OCI-M2 (cell line): ENCODE data around the gene ADAMTSL2.

ENCODE experiments used
- DNase-seq: peaks from one replicate; lab custom pipeline; 2025; ENCODE audit not compliant: unreplicated experiment; lab: John Stamatoyannopoulos, UW

ADAMTSL2 gene

DNA sequence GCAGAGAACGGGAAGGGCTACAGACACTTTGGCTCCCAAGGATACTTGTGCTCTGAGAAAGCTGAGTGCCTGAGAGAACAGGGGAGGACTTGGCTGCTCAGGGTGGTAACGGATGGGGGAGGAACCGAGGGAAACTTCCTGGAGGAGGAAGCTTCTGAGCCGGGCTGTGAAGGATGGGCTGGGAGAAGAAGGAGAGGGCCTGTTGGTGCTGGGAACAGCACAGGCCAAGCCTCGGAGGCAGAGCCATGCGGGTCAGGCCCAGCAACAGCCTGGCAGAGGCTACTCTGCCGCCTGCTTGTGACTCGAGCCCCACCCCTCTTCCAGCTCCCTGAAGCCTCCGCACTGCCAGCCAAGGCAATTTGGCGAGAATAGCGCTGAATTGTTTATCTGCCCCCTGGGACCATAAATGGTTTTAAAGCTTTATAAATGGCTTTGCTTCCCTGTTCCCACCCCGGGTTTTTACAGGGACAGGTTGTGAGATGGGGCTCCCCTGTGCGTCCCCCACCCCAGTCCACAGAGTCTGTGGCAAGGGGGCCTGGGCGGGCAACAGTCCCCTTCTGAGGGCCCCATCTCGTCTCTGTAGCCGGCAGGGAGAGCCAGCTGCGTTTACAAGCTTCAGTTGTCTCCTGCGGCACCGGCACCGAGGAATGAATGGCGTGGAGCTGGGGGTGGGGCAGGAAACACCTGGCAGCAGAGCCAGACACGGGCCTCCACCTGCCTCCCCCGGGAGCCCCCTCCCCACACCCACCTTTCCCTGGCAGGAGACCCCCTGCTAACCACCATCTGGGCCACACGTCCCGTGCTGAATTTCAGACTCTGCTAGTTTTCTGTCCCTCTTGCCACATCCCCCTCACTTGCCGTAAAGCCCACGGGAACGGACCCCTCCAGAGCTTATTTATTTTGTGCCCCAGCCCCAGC, 50.3 kb downstream of the ADAMTSL2 start:
- DNase-seq: no peak

DNA sequence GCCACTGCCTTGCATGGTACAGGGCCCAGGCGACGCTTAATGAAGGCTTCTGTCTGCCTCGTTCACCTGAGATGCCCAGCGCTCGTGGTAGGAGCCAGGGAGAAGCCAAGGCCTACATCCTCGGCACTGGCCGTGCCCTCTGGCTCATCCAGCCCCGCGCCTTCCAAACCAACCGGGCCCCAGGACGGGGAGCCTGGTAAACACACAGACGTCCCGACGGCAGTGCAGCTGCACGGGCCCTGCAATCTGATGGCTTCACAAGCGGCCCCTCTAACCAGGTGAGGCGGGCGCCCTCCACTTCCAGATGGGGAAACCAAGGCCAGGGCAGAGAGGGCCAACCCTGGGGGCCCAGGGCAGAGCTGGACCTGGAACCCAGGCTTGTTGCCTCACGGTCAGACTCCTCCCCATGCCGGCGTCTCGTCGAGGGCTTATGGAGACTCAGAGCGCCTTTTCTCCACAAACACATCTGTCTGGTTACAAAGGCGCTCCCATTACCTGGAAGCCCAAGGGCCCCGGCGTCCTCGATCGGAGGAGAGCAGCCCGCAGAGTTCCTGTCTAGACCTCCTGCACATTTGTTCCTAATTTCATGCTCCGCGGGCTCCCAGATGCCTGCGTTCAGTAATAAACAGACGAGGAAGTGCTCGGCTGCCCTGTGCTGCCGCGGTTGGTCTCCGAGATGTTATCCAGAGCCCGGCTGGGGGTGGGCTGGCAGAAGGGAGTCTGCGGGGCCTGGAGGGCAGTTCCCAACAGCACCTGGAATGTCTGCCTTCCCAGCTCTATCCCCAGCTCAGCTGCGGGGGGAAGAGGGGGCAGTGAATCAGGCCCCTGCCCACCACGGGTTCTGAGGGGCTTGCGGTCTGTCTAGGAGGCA, 51.2 kb downstream of the ADAMTSL2 start:
- DNase-seq: no peak

DNA sequence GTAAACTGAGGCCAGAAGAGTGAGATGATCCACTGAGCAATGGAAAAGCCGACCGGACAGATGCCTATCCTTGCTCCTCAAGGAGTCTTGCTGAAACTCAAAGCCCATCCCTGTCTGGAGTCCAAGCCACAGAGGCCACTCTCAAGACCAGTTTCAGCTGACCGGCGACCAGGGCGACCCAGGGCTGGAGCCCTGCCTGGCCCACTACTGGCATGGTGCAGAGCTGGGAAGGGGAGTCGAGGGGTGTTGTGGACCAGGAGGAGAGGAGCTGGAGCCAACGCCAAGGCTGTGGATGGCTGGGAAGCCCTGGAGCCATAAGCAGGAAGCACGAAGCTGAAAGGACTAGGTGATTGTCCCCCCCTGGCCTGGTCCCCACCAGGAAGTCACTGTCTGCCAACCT, 52.5 kb downstream of the ADAMTSL2 start:
- no peak for DNase-seq

DNA sequence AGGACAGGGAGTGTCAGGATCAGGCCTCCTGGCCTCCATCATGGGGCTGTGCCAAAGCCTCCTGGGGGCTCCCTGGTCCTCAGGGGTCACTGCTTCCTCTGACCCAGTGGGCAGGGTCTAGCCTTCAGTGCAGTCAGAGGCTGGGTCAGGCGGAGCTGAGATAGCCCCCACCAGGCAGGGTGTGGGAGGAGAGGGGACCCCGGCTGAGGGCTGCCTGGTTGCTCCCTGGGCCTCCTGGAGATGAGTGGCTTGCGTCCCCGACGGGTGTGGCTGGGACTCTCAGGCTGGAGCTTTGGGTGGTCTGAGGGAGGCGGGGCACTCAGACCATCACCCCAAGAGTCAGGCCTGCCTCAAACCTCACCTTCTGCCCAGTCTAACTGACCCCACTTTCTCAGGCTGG, 53.0 kb downstream of the ADAMTSL2 start:
- no peak for DNase-seq

DNA sequence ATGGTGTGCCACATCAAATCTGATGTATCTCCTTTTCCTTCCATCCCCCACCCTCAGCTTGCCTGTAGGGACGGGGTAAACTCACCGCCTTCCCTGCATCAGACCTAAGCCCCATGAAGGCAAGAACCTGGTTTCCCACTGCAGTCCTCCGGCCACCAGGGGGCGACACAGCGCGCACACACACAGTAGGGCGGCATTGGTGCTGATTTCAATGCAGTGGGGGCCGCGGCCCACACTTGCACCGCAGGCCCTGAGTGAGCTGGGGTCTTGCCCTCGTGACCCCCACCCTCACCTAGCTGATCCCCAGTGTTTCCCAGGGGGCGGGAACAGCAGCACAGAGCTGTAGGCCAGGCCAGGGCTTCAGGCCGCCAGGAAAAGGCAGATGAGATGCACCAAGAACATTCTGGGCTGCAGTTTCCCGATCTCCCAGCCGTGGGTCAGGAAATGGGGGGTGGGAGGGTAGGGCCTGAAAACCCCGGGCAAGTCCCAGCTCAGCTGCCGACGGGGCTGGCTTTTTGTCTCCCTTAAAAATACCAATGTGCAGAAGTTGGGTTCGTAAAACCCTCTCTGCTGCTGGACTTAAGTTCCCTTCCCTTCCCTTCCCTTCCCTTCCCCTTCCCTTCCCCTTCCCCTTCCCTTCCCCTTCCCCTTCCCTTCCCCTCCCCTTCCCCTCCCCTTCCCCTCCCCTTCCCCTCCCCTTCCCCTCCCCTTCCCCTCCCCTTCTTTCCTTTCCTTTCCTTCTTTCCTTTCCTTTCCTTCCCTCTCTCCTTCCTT, 55.1 kb downstream of the ADAMTSL2 start:
- DNase-seq: no peak

DNA sequence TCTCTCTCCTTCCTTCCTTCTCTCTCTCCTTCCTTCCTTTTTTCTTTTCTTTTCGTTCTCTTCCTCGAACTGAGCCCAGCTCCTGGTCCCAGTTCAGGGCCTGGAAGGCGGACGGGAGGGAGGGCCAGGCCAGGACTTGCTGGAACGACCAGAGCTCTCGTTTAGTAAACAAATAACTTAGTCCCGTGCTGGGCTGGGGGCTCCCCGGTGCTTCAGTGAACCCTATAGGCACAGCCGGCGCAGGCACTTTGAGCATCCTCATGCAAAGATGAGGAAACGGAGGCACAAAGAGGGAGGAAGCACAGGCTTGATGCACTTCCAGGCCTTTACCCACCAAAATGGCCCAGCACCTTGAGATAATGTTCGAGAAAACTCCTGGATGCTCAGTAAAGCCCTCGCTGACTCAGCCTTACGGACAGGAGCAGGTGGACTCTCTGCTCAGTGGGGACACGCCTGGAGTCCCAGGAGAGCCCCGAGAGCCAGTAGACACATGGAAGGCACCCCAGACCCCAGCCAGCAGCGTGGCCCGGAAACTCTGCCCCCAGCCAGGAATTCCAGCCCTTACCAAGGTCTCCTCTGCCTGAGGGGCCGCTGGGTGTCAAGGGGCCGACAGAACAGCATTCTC, 55.8 kb downstream of the ADAMTSL2 start:
- no peak for DNase-seq

DNA sequence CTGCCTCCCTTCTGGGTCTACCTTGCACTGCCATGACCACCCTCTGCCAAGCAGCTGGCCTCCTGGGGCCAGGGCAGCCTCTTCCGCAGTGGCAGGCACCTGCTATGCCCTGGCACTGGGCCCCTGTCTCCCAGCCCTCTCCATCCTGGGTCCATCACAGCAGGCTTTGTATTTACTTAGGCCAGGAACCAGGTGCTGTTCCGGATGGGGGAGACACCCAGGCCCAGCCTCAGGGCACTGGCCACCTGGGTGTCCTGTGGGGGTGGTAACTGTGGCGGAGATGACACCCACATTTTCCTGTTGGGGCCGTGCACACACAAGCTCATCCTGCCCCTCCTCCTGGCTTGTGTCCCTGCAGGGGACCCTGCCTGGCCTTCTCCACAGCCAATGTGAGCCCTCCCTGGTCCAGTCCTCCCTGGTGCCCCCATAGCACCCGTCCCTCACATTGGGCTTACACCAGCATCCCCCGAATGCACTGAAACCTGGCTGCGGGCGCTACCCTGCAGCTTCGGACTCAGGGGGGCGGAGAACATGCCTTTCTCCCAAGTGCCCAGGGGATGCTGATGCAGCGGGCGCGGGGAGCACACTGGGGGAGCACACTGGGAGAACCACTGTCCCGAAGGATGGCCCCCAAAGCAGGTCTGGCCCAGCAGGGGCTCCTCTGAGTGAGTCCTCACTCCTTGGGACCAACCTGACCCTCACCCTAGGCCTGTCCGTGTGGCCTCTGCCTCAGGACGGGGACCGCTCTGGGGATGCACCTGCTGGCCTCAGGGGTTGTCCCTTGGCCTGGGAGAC, 56.8 kb downstream of the ADAMTSL2 start:
- DNase-seq: no peak

DNA sequence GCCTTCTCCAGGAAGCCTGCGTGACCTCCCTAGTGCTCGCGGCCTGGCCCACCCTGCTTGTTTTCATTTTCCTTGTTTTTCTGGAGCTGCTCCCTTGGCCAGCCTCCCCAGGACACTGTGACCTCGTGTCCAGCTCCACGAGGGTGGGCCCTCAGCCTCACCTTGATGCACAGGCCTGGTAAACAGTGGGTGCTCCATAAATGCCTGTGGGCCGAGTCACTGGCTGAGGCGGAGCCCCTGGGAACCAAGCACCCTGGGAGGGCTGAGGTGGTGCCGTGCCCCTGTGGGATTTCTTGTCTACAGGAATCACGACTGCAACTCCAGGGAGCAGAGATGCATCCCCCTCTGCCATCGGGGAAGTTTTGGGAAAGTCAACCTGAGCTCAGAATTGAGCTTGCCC, 57.5 kb downstream of the ADAMTSL2 start:
- DNase-seq: no peak

DNA sequence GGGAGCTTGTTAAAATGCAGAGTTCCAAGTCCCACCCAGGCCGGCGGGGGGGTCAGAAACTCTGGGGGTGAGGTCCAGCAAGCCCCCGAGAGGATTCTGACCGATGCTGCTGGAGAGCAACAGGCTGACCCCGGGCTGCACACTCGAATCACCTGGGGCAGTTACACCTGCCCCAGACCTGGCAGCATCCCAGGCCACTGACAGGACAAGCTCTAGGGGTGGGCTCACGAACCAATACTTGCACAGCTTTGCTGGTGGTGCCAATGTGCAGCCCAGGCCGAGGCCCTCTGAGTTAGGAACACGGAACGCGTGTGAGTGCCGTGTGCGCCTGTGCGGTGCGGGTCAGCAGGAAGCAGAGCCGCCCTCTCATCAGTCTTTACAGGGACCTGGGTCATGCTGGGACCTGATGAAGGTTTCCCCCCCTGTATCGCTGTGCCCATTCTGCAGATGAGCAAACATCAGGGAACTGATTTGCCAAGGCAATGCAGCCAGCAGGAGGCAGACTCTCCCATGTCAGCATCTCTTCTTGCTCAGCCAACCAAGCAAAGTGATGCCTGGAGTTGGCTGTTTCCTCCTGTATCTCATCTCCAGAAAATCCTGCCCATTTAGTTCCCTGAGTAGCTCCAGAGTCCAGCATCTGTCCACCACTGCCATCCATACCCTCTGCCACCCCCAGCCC, 58.4 kb downstream of the ADAMTSL2 start:
- no peak for DNase-seq

DNA sequence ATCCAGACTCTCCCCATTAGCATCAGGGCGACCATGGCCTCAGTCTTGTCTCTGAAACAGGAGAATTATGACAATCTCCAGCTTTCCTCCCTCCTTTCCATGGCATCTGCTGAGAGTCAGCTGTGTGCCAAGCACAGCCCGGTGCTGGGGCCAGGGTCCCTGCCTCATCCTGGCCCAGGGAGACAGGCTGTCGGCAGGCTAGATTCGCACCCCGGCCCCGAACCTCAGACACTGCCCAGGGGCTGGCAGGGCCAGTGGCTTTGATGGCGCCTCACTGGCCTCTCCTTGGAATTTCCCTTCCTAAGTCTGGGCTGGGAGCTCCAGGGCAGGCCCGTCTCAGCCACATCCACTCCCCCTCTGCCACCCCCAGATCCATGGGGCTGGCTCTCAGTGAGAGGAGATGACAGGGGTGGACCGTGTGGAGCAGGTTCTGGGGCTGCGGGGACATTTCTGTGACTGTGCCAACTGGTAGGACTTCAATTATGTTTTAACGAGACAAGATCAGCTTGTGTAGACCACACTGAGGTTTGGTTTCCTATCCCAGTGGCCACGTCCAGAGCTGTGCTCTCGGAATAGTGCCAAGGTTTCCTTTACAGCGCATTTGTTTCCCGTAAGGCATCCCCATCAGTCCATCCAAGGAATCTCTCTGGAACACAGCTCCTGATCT, 59.2 kb downstream of the ADAMTSL2 start:
- DNase-seq: no peak

DNA sequence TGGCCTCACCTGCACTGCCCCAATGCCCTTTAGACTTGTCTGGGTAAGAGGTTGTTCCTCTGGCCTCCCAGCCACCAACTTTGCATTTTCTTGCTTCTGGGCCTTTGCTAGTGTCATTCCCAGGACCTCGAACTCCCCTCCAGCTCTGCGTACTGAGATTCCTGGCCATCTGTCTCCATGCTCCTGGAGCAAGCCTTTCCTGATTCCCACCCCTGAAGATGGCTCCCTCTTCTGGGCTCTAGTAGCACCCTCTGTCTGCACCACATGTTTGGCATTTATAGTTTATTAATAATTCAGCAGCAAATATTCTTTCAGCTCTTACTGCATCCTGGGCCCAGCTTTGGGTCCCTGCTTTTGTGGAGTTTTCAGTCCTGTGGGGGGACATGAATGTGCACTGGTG, 59.8 kb downstream of the ADAMTSL2 start:
- DNase-seq: no peak

DNA sequence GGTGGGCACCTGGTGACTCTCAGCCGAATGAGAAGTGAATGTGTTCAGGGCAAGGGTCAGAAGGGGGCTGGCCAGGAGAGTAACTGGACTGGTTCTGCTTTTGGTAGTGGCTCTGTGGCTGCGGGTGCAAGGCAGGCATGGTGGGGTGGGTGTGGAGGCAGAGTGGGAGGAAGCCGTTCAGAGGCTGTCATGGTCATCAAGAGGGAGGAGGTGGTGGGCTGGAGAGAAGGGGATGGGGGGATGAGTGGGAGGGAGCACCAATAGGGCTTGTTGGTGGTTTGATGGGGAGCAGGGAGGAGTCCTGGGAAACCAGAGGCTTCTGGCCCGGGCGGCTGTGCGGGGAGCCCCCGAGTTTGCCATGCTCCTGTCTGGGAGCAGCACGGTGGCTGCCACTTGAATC, 61.4 kb downstream of the ADAMTSL2 start:
- DNase-seq: no peak

DNA sequence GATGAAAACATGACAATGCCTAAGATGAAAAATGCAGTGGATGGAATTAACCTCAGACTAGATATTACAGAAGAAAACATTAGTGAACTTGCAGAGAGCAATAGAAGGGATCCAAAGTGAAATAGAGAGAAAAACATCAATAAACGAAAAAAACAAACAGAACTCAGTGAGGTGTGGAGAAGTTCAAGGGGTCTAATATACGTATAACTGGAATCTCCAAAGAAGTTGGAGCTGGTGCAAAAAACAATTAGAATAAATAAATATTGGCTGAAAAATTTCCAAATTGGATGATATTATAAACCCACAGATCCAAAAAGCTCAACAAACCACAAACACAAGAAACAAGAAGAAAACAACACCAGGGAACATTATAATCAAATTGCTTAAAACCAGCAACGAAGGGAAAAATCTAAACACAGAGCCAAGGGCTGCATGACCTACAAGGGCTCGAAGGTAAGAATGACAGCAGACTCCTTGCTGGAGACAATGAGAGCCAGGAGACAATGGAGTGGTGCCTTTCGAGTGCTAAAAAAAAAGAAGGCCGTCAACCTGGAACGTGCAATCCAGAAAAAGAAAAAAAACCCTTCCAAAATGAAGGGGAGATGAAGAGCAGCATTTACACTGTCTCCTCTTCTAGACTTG, 62.9 kb downstream of the ADAMTSL2 start:
- no peak for DNase-seq

DNA sequence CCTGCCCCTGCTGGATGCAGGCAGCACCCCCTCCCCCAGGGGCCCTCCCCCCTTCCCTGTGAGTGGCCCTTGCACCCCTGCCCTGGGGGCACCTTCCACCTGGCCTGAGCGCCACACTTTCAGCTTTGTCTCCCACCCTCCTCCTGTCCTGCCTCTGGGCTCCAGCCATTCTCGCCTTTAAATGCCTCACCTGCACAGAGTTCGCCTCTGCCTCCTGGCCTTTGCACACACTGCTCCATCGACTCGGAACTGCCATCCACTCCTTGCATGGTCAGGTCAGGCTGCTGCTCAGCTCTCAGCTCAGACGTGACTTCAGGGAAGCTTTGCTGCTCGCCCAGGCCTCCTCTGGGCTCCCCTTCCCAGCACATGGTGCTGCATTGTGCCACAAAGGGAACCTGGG, 64.5 kb downstream of the ADAMTSL2 start:
- no peak for DNase-seq

DNA sequence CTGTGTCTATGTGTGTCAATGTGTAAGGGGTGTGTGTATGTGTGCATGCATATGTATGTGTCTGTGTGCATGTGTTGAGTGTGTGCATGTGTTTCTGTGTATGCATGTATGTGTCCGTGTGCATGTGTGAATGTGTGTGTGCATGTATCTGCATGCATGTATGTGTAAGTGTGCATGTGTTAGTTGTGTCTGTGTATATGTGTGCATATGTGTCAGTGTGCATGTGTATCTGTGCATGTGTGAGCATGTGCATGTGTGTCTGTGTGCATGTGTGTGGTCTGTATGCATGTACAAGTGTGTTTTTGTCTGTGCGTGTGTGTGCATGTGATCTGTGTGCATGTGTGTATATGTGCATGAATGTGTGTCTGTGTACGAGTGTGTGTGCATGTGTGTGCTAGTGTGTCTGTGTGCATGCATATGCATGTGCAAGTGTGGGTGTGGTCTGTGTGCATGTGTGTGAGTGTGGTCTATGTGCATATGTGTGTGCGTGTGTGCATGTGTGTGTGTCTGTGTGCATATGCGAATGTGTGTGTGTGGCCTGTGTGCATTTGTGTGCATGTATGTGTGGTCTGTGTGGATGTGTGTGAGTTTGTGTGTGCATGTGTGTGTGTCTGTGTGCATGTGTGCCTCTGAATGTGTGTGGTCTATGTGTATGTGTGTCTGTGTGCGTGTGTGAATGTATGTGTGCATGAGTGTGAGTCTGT, 65.1 kb downstream of the ADAMTSL2 start:
- no peak for DNase-seq

DNA sequence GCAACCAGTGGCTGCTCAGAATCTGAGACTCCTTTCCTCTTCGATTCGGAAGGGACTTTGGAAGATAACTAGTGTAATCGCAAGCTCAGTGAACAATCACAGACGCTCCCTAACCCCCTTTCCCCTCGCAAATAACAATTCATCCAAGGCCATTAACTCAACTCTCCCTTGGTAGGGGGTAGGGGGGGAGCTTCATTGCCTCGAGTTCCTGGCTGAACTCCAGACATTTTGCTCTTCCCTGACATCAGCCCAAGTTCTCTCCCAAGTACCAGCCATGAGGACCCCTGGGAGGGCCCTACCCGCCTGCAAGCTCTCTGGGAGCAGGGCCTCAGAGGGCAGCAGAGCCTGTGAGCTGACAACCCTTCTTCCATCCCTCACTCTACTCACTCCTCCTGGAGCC, 66.2 kb downstream of the ADAMTSL2 start:
- no peak for DNase-seq

DNA sequence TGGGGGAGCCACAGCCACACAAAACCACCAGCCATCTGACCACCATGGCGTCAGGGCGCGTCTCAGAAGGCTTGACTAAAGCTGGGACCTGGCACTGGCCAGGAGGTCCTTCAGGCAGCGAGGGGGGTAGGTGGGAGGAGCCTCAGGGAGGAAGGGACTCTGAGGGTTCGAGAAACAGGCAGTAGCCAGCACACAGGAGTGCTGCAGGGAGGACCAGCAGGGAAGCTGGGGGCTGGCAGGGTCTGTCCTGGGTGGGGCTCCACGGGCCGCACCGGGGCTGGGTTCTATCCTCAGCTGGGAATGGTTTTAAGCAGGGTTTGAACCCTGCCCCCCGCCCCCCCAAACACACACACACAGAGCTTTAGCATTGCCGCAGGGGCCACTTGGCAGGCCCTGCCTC, 67.2 kb downstream of the ADAMTSL2 start:
- no peak for DNase-seq

DNA sequence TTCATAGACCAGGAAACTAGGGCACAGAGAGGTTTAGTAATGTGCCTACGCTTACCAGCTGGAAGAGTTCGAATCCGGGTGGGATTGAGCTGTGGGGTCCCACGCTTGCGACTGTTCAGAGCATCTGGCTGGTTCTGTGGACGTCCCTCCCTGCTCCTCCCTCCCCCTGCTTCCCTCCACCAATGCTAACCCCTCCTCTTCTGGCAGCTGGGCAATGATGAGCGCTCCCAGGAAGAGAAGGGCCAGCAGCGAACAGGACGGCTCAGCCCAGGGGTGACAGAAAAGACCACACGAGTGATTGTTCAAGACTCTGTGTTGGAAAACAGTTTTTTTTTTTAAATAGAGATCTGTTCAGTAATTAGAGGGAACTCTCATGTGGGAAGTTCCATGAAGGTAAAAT, 67.8 kb downstream of the ADAMTSL2 start:
- no peak for DNase-seq
